Kidney tubule cell (primary cell): Measurements from ENCODE around the gene IMP4.
A peak's percentile ranks its signal among the peaks of the same experiment; 100 is the strongest.

Source experiments
- DNase-seq: peaks from one replicate; pipeline ENCODE4 v3.0.0-alpha.2; 2018; ENCODE audit warnings: low spot score

The IMP4 gene

GRCh38 chr2:130357864-130358263 is 15.2 kb downstream of the IMP4 start:
- no peak for DNase-seq

GRCh38 chr2:130358420-130359350 is 16.0 kb downstream of the IMP4 start:
- no peak for DNase-seq

GRCh38 chr2:130359466-130359865 is 16.8 kb downstream of the IMP4 start:
- DNase-seq, result no peak

- DNase-seq, result no peak
These were observed 20.8 kb downstream of the IMP4 start for GRCh38 chr2:130363479-130363878.

- DNase-seq, result no peak
These were observed 22.4 kb downstream of the IMP4 start for GRCh38 chr2:130365075-130365474.

- DNase-seq, result no peak
These were observed 23.3 kb downstream of the IMP4 start for GRCh38 chr2:130365963-130366362.

GRCh38 chr2:130366720-130367119 is 24.0 kb downstream of the IMP4 start:
- no peak for DNase-seq

- DNase-seq, result no peak
These were observed 26.1 kb downstream of the IMP4 start for GRCh38 chr2:130368786-130369185.

GRCh38 chr2:130369311-130369964 is 26.7 kb downstream of the IMP4 start:
- DNase-seq, result no peak

GRCh38 chr2:130369965-130370341 is 27.3 kb downstream of the IMP4 start:
- no peak for DNase-seq

- no peak for DNase-seq
These were observed 27.8 kb downstream of the IMP4 start for GRCh38 chr2:130370490-130370889.

GRCh38 chr2:130371723-130372054 is 29.0 kb downstream of the IMP4 start:
- peak; percentile 71 for DNase-seq

- peak; percentile 88 for DNase-seq
These were observed 29.5 kb downstream of the IMP4 start for GRCh38 chr2:130372055-130372832.

- no peak for DNase-seq
These were observed 30.4 kb downstream of the IMP4 start for GRCh38 chr2:130372833-130373807.

- no peak for DNase-seq
These were observed 31.2 kb downstream of the IMP4 start for GRCh38 chr2:130373808-130374365.

- peak; percentile 42 for DNase-seq
These were observed 32.0 kb downstream of the IMP4 start for GRCh38 chr2:130374587-130375290.

GRCh38 chr2:130375291-130376266 is 32.9 kb downstream of the IMP4 start:
- no peak for DNase-seq

GRCh38 chr2:130376433-130377293 is 34.0 kb downstream of the IMP4 start:
- DNase-seq, result no peak
